ENCODE results near the gene PMEPA1.

Gene PMEPA1

DNA sequence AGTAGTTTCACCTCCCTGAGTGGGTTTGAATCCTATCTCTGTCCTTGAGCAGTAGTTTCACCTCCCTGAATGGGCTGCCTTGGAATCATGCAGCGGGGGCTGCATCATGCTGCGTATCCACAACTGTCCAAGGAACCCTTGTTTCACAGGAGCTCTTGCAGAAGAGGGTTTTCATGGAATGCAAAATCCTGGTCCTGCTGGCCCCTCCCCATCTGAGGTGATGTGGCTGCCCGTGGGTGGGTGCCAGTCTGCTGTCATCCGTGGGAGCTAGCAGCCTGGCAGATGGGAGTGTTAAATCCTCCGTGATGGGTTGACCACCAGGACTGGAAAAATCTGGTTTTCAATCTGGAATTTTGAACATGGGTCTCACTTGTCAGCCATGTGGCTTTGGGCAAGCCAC lies 111.3 kb downstream of the PMEPA1 start:
- no peak for DNase-seq

Measured in NCI-H774 (cell line).